Erythroblast (primary cell): ENCODE measurements around the gene TMEM161B.

Experiments
- DNase-seq, 2 experiments: peaks; one replicate each; lab custom pipeline; 2025; lab: John Stamatoyannopoulos, UW
- GATA1 ChIP-seq: IDR thresholded peaks from 2 replicates; pipeline ENCODE4 v1.6.1; 2011; ENCODE audit warnings: low read depth, mild to moderate bottlenecking, control low read depth, low read length, moderate library complexity
- POLR2A ChIP-seq: IDR thresholded peaks from 2 replicates; pipeline ENCODE4 v1.6.1; 2011; ENCODE audit warnings: mild to moderate bottlenecking, low read length

The TMEM161B gene

DNA sequence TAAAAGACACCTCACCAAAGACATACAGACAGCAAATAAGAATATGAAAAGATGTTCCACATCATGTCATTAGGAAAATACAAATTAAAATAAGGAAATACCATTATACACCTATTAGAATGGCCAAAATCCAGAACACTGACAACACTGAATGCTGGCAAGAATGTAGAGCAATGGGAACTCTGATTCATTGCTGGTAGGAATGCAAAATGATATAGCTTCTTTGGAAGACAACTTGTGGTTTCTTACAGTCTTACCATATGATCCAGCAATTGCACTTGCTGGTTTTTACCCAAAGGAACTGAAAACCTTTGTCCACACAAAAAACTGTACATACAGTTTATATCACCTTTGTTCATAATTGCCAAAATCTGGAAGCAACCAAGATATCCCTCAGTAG lies 6.5 kb downstream of the TMEM161B start:
- no peak for DNase-seq
- TF ChIP-seq POLR2A (no peak), GATA1 (no peak)

- no peak for TF ChIP-seq POLR2A
- TF ChIP-seq GATA1: no peak
- DNase-seq: no peak
These were observed 10.0 kb downstream of the TMEM161B start for GRCh38 chr5:88258636-88259035.

- DNase-seq: no peak
- TF ChIP-seq POLR2A (no peak), GATA1 (no peak)
These were observed 11.8 kb downstream of the TMEM161B start for GRCh38 chr5:88256872-88257271.

DNA sequence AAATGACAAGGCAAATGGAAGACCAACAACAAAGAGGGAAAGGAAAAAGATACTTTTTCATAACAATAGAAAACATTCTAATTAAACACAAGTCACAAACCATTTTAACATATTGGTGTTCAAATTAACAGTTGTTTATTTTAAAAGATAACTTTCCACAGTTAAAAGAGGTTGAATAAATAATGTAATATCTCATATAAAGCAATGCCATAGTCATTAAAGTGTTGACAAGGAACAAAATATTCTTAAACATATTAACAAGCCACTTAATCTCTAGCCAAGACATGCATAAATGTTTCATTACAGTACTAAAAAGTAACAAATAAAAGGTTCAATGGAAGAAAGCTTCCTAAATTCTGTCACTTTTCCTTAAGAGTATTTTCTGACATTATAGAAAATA lies 12.6 kb downstream of the TMEM161B start:
- no peak for TF ChIP-seq GATA1
- TF ChIP-seq POLR2A: no peak
- DNase-seq: no peak

GRCh38 chr5:88254320-88254719 lies 14.3 kb downstream of the TMEM161B start:
- DNase-seq: no peak

DNA sequence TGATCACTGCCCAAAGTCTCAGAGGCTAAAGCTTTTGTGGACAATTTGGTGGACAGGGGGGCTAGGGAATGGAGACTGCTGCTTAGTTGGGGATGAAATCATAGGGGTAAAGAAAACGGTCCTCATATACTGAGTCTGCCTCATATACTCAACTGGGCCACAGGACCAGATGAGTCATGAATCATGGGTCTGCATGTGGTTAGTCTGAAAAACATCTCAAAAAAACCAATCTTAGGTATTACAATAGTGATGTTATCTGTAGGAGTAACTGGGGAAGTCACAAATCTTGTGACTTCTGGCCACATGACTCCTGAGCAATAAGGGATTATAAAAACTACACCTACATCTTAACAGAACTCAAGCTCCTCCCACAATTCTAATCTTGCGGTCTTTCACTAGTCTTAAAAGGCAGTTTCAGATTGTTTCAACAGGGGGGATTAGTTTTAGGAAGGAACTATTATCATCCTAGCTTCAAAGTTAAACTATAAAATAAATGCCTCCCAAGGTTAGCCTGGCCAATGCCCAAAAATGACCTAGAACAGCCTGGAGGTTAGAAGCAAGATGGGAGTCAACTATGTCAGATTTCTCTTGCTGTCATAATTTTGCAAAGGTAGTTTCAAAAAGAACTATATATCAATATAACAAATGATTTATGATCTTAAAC lies 17.5 kb downstream of the TMEM161B start:
- TF ChIP-seq GATA1: no peak
- TF ChIP-seq POLR2A: no peak
- DNase-seq: peak; percentile 2 to 6

More at GRCh38 chr5:88254320-88254719, 14.3 kb downstream of the TMEM161B start:
- no peak for TF ChIP-seq GATA1
- TF ChIP-seq POLR2A: no peak

DNA sequence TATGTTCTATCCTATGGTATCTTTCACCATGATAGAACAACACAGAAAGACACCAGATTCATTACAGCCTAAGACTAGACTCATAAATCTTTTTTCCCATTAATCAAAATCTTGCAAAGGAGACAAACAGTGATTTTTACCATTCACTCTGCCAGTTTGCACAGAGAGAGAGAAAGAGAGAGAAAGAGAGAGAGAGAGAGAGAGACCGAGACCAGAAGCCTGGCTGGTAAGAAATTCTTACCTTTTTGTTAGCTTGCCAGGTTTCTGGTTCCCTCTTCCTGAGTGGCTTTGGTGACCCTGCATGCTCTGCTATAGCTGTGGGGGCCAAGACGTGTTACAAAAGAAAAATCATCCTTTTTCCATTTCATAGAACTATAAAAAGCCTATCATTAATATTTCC lies 18.6 kb downstream of the TMEM161B start:
- TF ChIP-seq GATA1 (no peak), POLR2A (no peak)
- no peak for DNase-seq

DNA sequence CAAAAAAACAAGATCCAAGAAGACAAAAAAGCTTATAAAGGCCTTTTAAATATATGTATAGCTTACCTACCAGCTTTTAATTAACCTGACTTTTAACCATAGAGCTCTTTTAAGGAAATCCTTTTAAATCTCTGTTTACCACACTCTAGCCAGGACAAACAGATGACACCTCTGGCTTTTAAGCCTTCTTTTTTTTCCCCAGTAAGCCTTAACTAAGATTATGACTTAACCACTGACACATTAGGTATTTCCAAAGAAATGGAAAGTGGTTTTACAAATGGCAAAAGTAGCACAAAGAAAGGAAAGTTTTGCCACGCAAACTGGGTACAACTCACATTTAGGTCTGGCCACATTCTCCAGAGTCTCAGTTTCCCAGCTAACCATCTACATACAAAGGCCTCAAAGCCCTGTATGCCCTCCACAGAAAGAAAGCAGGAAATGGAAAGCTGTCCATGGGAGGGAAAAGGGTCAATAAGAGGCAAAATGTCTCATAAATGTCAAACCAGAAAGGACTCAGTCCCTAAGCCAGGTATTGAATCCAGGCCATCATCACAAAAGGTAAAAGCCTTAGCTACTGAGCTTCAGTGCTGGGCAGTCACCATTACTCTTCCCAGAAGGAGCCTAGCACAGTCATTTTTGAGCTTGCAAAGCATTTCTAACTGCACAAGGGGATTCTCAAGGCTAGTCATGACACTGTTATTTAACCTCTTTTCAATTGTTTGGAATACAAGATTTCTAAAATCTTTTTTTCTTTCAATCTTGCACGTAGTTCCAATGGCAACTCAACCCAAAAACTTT lies 19.7 kb downstream of the TMEM161B start:
- no peak for TF ChIP-seq GATA1
- no peak for TF ChIP-seq POLR2A
- no peak for DNase-seq

DNA sequence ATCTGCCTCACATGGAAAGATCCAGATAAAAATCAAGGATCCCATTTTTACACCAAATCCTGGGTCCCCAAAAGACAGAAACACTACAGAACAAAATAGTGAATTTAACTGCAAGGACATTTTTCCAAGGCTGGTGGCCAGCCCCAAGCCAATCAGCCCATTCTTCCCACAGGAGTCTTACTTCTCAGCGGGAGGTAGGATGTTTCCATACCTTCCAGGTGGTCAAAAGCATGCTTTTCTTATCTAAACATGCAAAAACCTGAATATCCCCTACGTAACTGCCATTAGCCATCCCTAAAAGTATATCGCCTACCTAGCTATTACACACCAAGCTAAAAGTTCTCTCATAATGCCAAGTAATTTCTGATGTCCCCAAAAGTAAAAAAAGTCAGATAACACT lies 20.6 kb downstream of the TMEM161B start:
- no peak for TF ChIP-seq POLR2A
- no peak for TF ChIP-seq GATA1
- no peak for DNase-seq

DNA sequence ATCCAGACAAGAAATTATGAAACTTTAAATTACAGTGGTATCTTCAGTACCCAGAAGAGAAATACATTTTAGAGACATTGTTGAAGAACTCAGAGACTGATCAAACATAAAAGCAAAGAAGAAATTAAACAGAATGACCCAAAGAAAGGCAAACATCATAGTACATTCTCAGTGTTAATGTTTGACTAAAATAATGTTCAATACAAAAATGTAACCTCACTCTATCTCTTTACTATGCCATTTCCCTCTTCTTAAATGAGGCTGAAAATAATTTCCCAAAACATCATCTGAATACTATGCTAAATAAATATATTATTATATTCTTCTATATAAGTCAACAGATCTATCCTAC lies 22.8 kb downstream of the TMEM161B start:
- DNase-seq: no peak
- TF ChIP-seq GATA1: no peak
- TF ChIP-seq POLR2A: no peak

- TF ChIP-seq POLR2A (no peak), GATA1 (no peak)
- no peak for DNase-seq
These were observed 23.3 kb downstream of the TMEM161B start for GRCh38 chr5:88245241-88245892.

DNA sequence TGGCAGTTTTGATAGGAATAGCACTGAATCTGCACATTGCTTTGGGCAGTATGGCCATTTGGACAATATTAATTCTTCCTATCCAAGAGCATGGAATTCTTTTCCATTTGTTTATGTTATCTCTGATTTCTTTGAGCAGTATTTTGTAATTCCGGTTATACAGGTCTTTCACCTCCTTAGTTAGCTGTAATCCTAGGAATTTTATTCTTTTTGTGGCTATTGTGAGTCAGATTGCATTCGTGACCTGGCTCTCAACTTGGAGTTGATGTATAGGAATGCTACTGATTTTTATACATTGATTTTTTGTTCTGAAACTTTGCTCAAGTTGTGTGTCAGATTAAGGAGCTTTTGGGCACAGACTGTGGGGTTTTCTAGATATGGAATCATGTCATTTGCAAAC lies 24.0 kb downstream of the TMEM161B start:
- no peak for DNase-seq
- TF ChIP-seq GATA1: no peak
- TF ChIP-seq POLR2A: no peak

DNA sequence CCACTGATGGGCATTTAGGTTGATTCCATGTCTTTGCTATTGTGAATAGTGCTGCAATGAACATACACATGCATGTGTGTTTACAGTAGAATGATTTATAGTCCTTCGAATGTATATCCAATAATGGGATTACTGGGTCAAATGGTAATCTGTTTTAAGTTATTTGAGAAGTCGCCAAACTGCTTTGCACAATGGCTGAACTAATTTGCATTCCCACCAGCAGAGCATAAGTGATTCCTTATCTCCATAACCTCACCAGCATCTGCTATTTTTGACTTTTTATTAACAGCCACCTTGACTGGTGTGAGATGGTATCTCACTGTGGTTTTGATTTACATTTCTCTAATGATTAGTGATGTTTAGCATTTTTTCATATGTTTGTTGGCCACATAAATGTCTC lies 25.2 kb downstream of the TMEM161B start:
- peak in 1 of 2 experiments; percentile 17 for DNase-seq

DNA sequence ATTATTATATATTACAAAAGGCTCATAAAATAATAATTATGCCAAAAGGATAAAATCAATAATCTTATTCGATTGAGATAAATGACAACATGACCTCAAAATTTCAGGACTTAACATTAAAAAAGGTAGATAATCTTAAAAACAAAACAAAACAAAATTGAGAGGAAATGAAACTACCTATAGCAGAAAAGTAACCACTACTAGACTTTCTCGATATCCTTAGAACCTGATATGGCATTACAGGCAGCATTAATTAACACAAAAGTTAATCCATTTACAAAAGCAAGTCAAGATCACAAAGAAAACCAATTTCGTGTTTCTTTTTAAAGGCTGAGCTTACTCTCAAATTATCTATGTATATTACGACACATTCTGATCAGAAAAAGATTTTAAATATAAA lies 29.9 kb downstream of the TMEM161B start:
- no peak for DNase-seq
- TF ChIP-seq POLR2A: no peak
- no peak for TF ChIP-seq GATA1
